Fibroblast of lung (primary cell): ENCODE measurements around the gene SH3PXD2A. TPM values are rescaled to one million over a fixed set of nuclear protein-coding genes. Genes with fewer than 3 reads are reported as not detected.
A peak's percentile ranks its signal among the peaks of the same experiment; 100 is the strongest.

ENCODE experiments used
- DNase-seq, 2 donors: peaks; one replicate each; pipeline versions ENCODE4 v3.0.0 to v3.0.0-alpha.2; 2010; ENCODE audit warnings: low read depth in 2 of 2
- H2AFZ ChIP-seq: 2 replicates; pipeline ENCODE4 v1.5.1; 2012; ENCODE audit warnings: low read length, control low read depth, inconsistent platforms
- H3K27ac ChIP-seq: 2 replicates; pipeline ENCODE4 v1.5.1; 2011; ENCODE audit warnings: low read length, control low read depth; ENCODE audit not compliant: insufficient read depth
- H3K27me3 ChIP-seq: 2 replicates; pipeline ENCODE4 v1.5.1; 2011; ENCODE audit warnings: mild to moderate bottlenecking, low read length; ENCODE audit not compliant: control insufficient read depth, insufficient read depth
- H3K36me3 ChIP-seq: 2 replicates; pipeline ENCODE4 v1.5.1; 2011; ENCODE audit warnings: low read length; ENCODE audit not compliant: control insufficient read depth, insufficient read depth
- H3K4me1 ChIP-seq: 2 replicates; pipeline ENCODE4 v1.5.1; 2011; ENCODE audit warnings: low read length; ENCODE audit not compliant: control insufficient read depth, insufficient read depth; ENCODE audit errors: extremely low read depth
- H3K4me2 ChIP-seq: 2 replicates; pipeline ENCODE4 v1.5.1; 2011; ENCODE audit warnings: low read length, control low read depth; ENCODE audit not compliant: insufficient read depth; ENCODE audit errors: extremely low read depth
- H3K4me3 ChIP-seq, 4 experiments: fragments of 200-600 bp in 1 of 4; sonication (generic) in 1 of 4; replicated peaks in 1 of 4; 2 replicates each; pipeline ENCODE4 v1.5.1; 2011 to 2016; ENCODE audit warnings: low read length in 4 of 4, low read depth in 3 of 4, mild to moderate bottlenecking in 3 of 4, control low read depth in 2 of 4, inconsistent platforms in 1 of 4, mixed read lengths in 1 of 4; ENCODE audit not compliant: insufficient read depth in 1 of 4; ENCODE audit errors: control extremely low read depth in 1 of 4
- H3K79me2 ChIP-seq: 2 replicates; pipeline ENCODE4 v1.5.1; 2012; ENCODE audit warnings: mild to moderate bottlenecking, low read length, inconsistent platforms; ENCODE audit not compliant: control insufficient read depth, insufficient read depth
- H3K9ac ChIP-seq: 2 replicates; pipeline ENCODE4 v1.5.1; 2011; ENCODE audit warnings: mild to moderate bottlenecking, low read length, control low read depth; ENCODE audit not compliant: insufficient read depth
- H3K9me3 ChIP-seq: 2 replicates; pipeline ENCODE4 v1.5.1; 2012; ENCODE audit warnings: low read depth, low read length; ENCODE audit not compliant: control insufficient read depth, insufficient read depth
- H4K20me1 ChIP-seq: 2 replicates; pipeline ENCODE4 v1.5.1; 2011; ENCODE audit warnings: low read length; ENCODE audit not compliant: control insufficient read depth, insufficient read depth; ENCODE audit errors: extremely low read depth
- CTCF ChIP-seq, 2 donors: IDR thresholded peaks in 1 of 2; conservative IDR thresholded peaks in 1 of 2; 1 replicate in 1 of 2; 2 replicates in 1 of 2; pipeline ENCODE4 v1.5.1; 2011 to 2012; ENCODE audit warnings: low read length in 2 of 2, control low read depth in 1 of 2, inconsistent platforms in 1 of 2, low read depth in 1 of 2, mild to moderate bottlenecking in 1 of 2
- EZH2 ChIP-seq: IDR thresholded peaks from 2 replicates; pipeline ENCODE4 v1.5.1; 2012; ENCODE audit warnings: low read length, control low read depth, mild to moderate bottlenecking; ENCODE audit errors: missing control alignments
- polyA plus RNA-seq, 2 donors: library from polyadenylated mRNA; depleted of rRNA in 1 of 2; stranded (reverse) in 1 of 2; unstranded in 1 of 2; fragments of >200 nt; gene quantifications; 2 replicates each; pipeline ENCODE4 v1.2.1, GENCODE V29; 2011 to 2012; ENCODE audit warnings: missing spikeins in 1 of 2
- total RNA-seq: library from RNA; depleted of rRNA; stranded (reverse); fragments of >200 nt; gene quantifications from 2 replicates; pipeline ENCODE4 v1.2.1, GENCODE V29; 2014

SH3PXD2A gene
- total and polyA plus RNA-seq, 2 donors (not counting 1 experiment from before 2014, with no cell fraction given): 25.5 to 33.2 TPM

- Histone ChIP-seq H3K9ac (no peak overlapping the region), H3K4me3 (no peak overlapping the region), H3K4me1 (peaks cover 16% of the 10 kb centered on the region)
These were observed 188.0 kb downstream of the SH3PXD2A start for GRCh38 chr10:103667356-103667755.

GRCh38 chr10:103666762-103667150 is 188.6 kb downstream of the SH3PXD2A start:
- H3K4me2 ChIP-seq: no peak overlapping the region

More at GRCh38 chr10:103667356-103667755, 188.0 kb downstream of the SH3PXD2A start:
- H3K27me3 ChIP-seq: no peaks in the 10 kb centered on the region
- no peaks in the 10 kb centered on the region for H3K9me3 ChIP-seq
- peak overlapping the region; percentile 85 for H3K27ac ChIP-seq
- peak; percentile 30 to 79 for DNase-seq
- H3K79me2 ChIP-seq: peaks cover 5% of the 10 kb centered on the region
- H3K36me3 ChIP-seq: peaks cover 1% of the 10 kb centered on the region
- H2AFZ ChIP-seq: no peak overlapping the region
- TF ChIP-seq CTCF (conservative IDR thresholded peaks at IDR 0.05 in 1 of 2, IDR thresholded peaks at IDR 0.05 in 1 of 2; ENCODE audit: low read depth in 1 of 2, low read length in 2 of 2): no peak
- TF ChIP-seq EZH2: no peak
- H3K4me2 ChIP-seq: peak overlapping the region; percentile 35
- H4K20me1 ChIP-seq: no peaks in the 10 kb centered on the region

GRCh38 chr10:103666087-103666761 is 189.2 kb downstream of the SH3PXD2A start:
- Histone ChIP-seq H3K79me2 (peaks cover 11% of the 10 kb centered on the region), H3K36me3 (peaks cover 1% of the 10 kb centered on the region), H3K4me2 (no peak overlapping the region), H3K27ac (no peak overlapping the region), H2AFZ (no peak overlapping the region), H3K9ac (no peak overlapping the region), H3K4me3 (no peak overlapping the region), H4K20me1 (no peaks in the 10 kb centered on the region), H3K4me1 (peaks cover 19% of the 10 kb centered on the region), H3K9me3 (no peaks in the 10 kb centered on the region), H3K27me3 (no peaks in the 10 kb centered on the region)
- peak; percentile 20 to 44 for DNase-seq
- TF ChIP-seq CTCF (conservative IDR thresholded peaks at IDR 0.05 in 1 of 2, IDR thresholded peaks at IDR 0.05 in 1 of 2; ENCODE audit: low read depth in 1 of 2, low read length in 2 of 2) (peak; percentile 56 to 57), EZH2 (no peak)

More at GRCh38 chr10:103666762-103667150, 188.6 kb downstream of the SH3PXD2A start:
- Histone ChIP-seq H3K27me3 (no peaks in the 10 kb centered on the region), H3K4me3 (no peak overlapping the region), H3K36me3 (peaks cover 1% of the 10 kb centered on the region), H4K20me1 (no peaks in the 10 kb centered on the region), H2AFZ (no peak overlapping the region), H3K79me2 (peaks cover 8% of the 10 kb centered on the region), H3K9ac (no peak overlapping the region), H3K4me1 (peaks cover 19% of the 10 kb centered on the region), H3K27ac (no peak overlapping the region), H3K9me3 (no peaks in the 10 kb centered on the region)
- TF ChIP-seq CTCF (conservative IDR thresholded peaks at IDR 0.05 in 1 of 2, IDR thresholded peaks at IDR 0.05 in 1 of 2; ENCODE audit: low read depth in 1 of 2, low read length in 2 of 2) (no peak), EZH2 (no peak)
- no peak for DNase-seq
